H9 (cell line): Measurements from ENCODE around the gene SLC52A3. TPM values are rescaled to one million over a fixed set of nuclear protein-coding genes. Genes with fewer than 3 reads are reported as not detected.

Source experiments
- DNase-seq: peaks from one replicate; pipeline ENCODE4 v3.0.0-alpha.2; 2017
- H2AFZ ChIP-seq: one replicate; pipeline ENCODE4 v1.6.1; 2013; ENCODE audit warnings: mild to moderate bottlenecking, low read length, control low read depth, moderate library complexity
- H2AK5ac ChIP-seq: 2 replicates; pipeline ENCODE4 v1.6.1; 2013; ENCODE audit warnings: low read length, control low read depth, mixed read lengths; ENCODE audit not compliant: insufficient read length
- H2BK120ac ChIP-seq: one replicate; pipeline ENCODE4 v1.6.1; 2013; ENCODE audit warnings: low read depth, mild to moderate bottlenecking, low read length, control low read depth, inconsistent platforms; ENCODE audit not compliant: poor library complexity, severe bottlenecking
- H2BK12ac ChIP-seq: 2 replicates; pipeline ENCODE4 v1.6.1; 2013; ENCODE audit warnings: low read length, control low read depth, mixed read lengths, low read depth; ENCODE audit not compliant: insufficient read length
- H2BK15ac ChIP-seq: 2 replicates; pipeline ENCODE4 v1.6.1; 2013; ENCODE audit warnings: low read depth, low read length, control low read depth
- H2BK20ac ChIP-seq: one replicate; pipeline ENCODE4 v1.6.1; 2013; ENCODE audit warnings: low read depth, mild to moderate bottlenecking, low read length, control low read depth, inconsistent platforms; ENCODE audit not compliant: poor library complexity, severe bottlenecking
- H2BK5ac ChIP-seq: 2 replicates; pipeline ENCODE4 v1.6.1; 2013; ENCODE audit warnings: low read length, control low read depth, mixed read lengths; ENCODE audit not compliant: insufficient read length
- H3K14ac ChIP-seq: 2 replicates; pipeline ENCODE4 v1.6.1; 2013; ENCODE audit warnings: low read length, control low read depth; ENCODE audit not compliant: insufficient read depth
- H3K18ac ChIP-seq: 2 replicates; pipeline ENCODE4 v1.6.1; 2013; ENCODE audit warnings: low read depth, mild to moderate bottlenecking, mixed read lengths, low read length, control low read depth; ENCODE audit not compliant: insufficient read length
- H3K23ac ChIP-seq: 2 replicates; pipeline ENCODE4 v1.6.1; 2013; ENCODE audit warnings: low read length, control low read depth, mixed read lengths, low read depth; ENCODE audit not compliant: insufficient read length
- H3K23me2 ChIP-seq: 2 replicates; pipeline ENCODE4 v1.6.1; 2013; ENCODE audit warnings: low read depth, mild to moderate bottlenecking, mixed read lengths, low read length, control low read depth; ENCODE audit not compliant: insufficient read length, poor library complexity, severe bottlenecking
- H3K27ac ChIP-seq: 2 replicates; pipeline ENCODE4 v1.5.1; 2013; ENCODE audit warnings: low read length, control low read depth, mixed read lengths, low read depth; ENCODE audit not compliant: insufficient read length
- H3K27me3 ChIP-seq: 2 replicates; pipeline ENCODE4 v1.6.1; 2013; ENCODE audit warnings: low read length, control low read depth, inconsistent platforms; ENCODE audit not compliant: insufficient read depth
- H3K4ac ChIP-seq: 2 replicates; pipeline ENCODE4 v1.6.1; 2013; ENCODE audit warnings: low read depth, mild to moderate bottlenecking, control low read depth, inconsistent platforms, low read length, moderate library complexity
- H3K4me1 ChIP-seq: 2 replicates; pipeline ENCODE4 v1.6.1; 2013; ENCODE audit warnings: low read length, control low read depth, inconsistent platforms; ENCODE audit not compliant: insufficient read depth
- H3K4me2 ChIP-seq: 2 replicates; pipeline ENCODE4 v1.6.1; 2013; ENCODE audit warnings: low read length, control low read depth, mixed read lengths; ENCODE audit not compliant: insufficient read length, insufficient read depth
- H3K56ac ChIP-seq: 2 replicates; pipeline ENCODE4 v1.6.1; 2013; ENCODE audit warnings: low read depth, mild to moderate bottlenecking, mixed read lengths, low read length, control low read depth; ENCODE audit not compliant: insufficient read length
- H3K79me1 ChIP-seq: 2 replicates; pipeline ENCODE4 v1.6.1; 2013; ENCODE audit warnings: low read depth, mild to moderate bottlenecking, moderate library complexity, low read length, control low read depth, inconsistent platforms; ENCODE audit not compliant: insufficient read depth, poor library complexity, severe bottlenecking
- H3K79me2 ChIP-seq: 2 replicates; pipeline ENCODE4 v1.6.1; 2013; ENCODE audit warnings: low read length, control low read depth, inconsistent platforms; ENCODE audit not compliant: insufficient read depth
- H3K9ac ChIP-seq: 2 replicates; pipeline ENCODE4 v1.6.1; 2013; ENCODE audit warnings: low read length, control low read depth, mixed read lengths; ENCODE audit not compliant: insufficient read length; ENCODE audit errors: extremely low read depth
- H3K9me3 ChIP-seq: one replicate; pipeline ENCODE4 v1.6.1; 2013; ENCODE audit warnings: low read depth, low read length, inconsistent platforms; ENCODE audit not compliant: control insufficient read depth
- H3T11ph ChIP-seq: one replicate; pipeline ENCODE4 v1.6.1; 2013; ENCODE audit warnings: mild to moderate bottlenecking, low read length, control low read depth, inconsistent platforms
- H4K20me1 ChIP-seq: one replicate; pipeline ENCODE4 v1.6.1; 2013; ENCODE audit not compliant: control insufficient read depth, insufficient read length, insufficient read depth
- H4K5ac ChIP-seq: 2 replicates; pipeline ENCODE4 v1.6.1; 2013; ENCODE audit warnings: low read depth, mild to moderate bottlenecking, mixed read lengths, low read length, control low read depth; ENCODE audit not compliant: insufficient read length
- H4K8ac ChIP-seq: replicated peaks from 2 replicates; pipeline ENCODE4 v1.6.1; 2013; ENCODE audit warnings: low read length, control low read depth, mixed read lengths, low read depth; ENCODE audit not compliant: insufficient read length
- H4K91ac ChIP-seq: 2 replicates; pipeline ENCODE4 v1.6.1; 2013; ENCODE audit warnings: low read depth, mild to moderate bottlenecking, moderate library complexity, mixed read lengths, low read length, control low read depth; ENCODE audit not compliant: insufficient read length
- H3K27ac Mint-ChIP-seq, 3 experiments: 2 replicates in 2 of 3; 3 replicates in 1 of 3; pipeline ENCODE4 v1.8.0; 2020 to 2021; ENCODE audit warnings: mixed read lengths in 3 of 3, mild to moderate bottlenecking in 1 of 3, moderate library complexity in 1 of 3
- H3K27me3 Mint-ChIP-seq: 2 replicates; pipeline ENCODE4 v1.8.0; 2021; ENCODE audit warnings: low read depth, mild to moderate bottlenecking, moderate library complexity, mixed read lengths
- H3K36me3 Mint-ChIP-seq, 3 experiments: 2 replicates in 2 of 3; 3 replicates in 1 of 3; pipeline ENCODE4 v1.8.0; 2020 to 2021; ENCODE audit warnings: low read depth in 3 of 3, mixed read lengths in 3 of 3; ENCODE audit not compliant: insufficient read depth in 1 of 3
- H3K4me1 Mint-ChIP-seq, 2 experiments: 2 replicates each; pipeline ENCODE4 v1.8.0; 2020; ENCODE audit warnings: mixed read lengths in 2 of 2
- H3K4me3 Mint-ChIP-seq, 2 experiments: 2 replicates in 1 of 2; 3 replicates in 1 of 2; pipeline ENCODE4 v1.8.0; 2020 to 2021; ENCODE audit warnings: mild to moderate bottlenecking in 2 of 2, mixed read lengths in 2 of 2, moderate library complexity in 1 of 2
- H3K9me3 Mint-ChIP-seq, 2 experiments: 2 replicates in 1 of 2; 3 replicates in 1 of 2; pipeline ENCODE4 v1.8.0; 2020; ENCODE audit warnings: mild to moderate bottlenecking in 2 of 2, mixed read lengths in 2 of 2, moderate library complexity in 1 of 2
- WGBS: extraction: QIAGEN DNeasy Blood & Tissue Kit; methylation state at CpG from one replicate; pipeline ENCODE4 v1.1.7; 2013; ENCODE audit warnings: missing lambda C conversion rate, low lambda C conversion rate, mixed read lengths; ENCODE audit not compliant: insufficient read length; ENCODE audit errors: extremely low coverage; 5-methylcytosine and 5-hydroxymethylcytosine counted together
- total RNA-seq: library from RNA; stranded (reverse); gene quantifications from 2 replicates; pipeline ENCODE4 v1.2.1, GENCODE V29; 2021
- TF ChIP-seq, protein P1 (sequence below): fragments of 200-600 bp; sonication (generic); conservative IDR thresholded peaks from 3 replicates; pipeline ENCODE4 v1.8.0; 2021; ENCODE audit warnings: antibody characterized with exemption, mild to moderate bottlenecking

The SLC52A3 gene
- total RNA-seq, 1 experiment from 2014 or later: 3.3 TPM

DNA sequence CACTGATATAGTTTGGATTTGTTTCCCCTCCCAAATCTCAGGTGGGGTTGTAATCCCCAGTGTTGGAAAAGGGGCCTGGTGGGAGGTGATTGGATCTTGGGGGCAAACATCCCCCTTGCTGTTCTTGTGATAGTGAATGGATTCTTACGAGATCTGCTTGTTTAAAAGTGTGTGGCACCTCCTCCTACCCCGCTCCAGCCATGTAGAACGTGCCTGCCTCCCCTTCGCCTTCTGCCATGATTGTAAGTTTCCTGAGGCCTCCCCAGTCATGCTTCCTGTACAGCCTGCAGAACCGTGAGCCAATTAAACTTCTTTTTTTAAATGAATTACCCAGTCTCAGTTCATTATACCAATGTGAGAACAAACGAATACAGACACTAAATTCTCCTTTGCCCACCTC is 26.7 kb downstream of the SLC52A3 start:
- no peak overlapping the region for H2BK12ac ChIP-seq
- H3K9me3 Mint-ChIP-seq: peaks cover 22 to 28% of the 10 kb centered on the region in 2 experiments
- H3K36me3 Mint-ChIP-seq: peaks cover 3 to 16% (median 11%) of the 10 kb centered on the region in 3 experiments; a peak in 5 of 7 replicates
- H3K4me1 Mint-ChIP-seq: peaks cover 2 to 4% of the 10 kb centered on the region in 2 experiments; a peak in 3 of 4 replicates
- no peaks in the 10 kb centered on the region for H3K79me2 ChIP-seq
- H3K27ac Mint-ChIP-seq: no peak overlapping the region; a peak in 1 of 7 replicates
- H3K9ac ChIP-seq: no peak overlapping the region
- no peak overlapping the region for H2BK20ac ChIP-seq
- H3K14ac ChIP-seq: no peak overlapping the region
- H3K27me3 Mint-ChIP-seq: peaks cover 34% of the 10 kb centered on the region
- H3K9me3 ChIP-seq: peaks cover 12% of the 10 kb centered on the region
- H3K4me3 Mint-ChIP-seq: no peak overlapping the region
- H2BK5ac ChIP-seq: no peak overlapping the region
- H4K5ac ChIP-seq: no peak overlapping the region
- H3K27ac ChIP-seq: no peak overlapping the region
- H4K91ac ChIP-seq: no peak overlapping the region
- H3K18ac ChIP-seq: no peak overlapping the region
- H3K79me1 ChIP-seq: no peaks in the 10 kb centered on the region
- H3K4me1 ChIP-seq: no peaks in the 10 kb centered on the region
- H3K56ac ChIP-seq: no peak overlapping the region
- H3K4me2 ChIP-seq: no peak overlapping the region
- no peaks in the 10 kb centered on the region for H4K20me1 ChIP-seq
- H2AFZ ChIP-seq: no peak overlapping the region
- H3K23me2 ChIP-seq: no peaks in the 10 kb centered on the region
- no peak overlapping the region for H2BK120ac ChIP-seq
- no peak overlapping the region for H3K23ac ChIP-seq
- no CpG with 5 or more reads among the region's 6 CpGs for WGBS
- no peaks in the 10 kb centered on the region for H3K27me3 ChIP-seq
- no peak overlapping the region for H2BK15ac ChIP-seq
- DNase-seq: no peak
- TF ChIP-seq, protein P1, sequence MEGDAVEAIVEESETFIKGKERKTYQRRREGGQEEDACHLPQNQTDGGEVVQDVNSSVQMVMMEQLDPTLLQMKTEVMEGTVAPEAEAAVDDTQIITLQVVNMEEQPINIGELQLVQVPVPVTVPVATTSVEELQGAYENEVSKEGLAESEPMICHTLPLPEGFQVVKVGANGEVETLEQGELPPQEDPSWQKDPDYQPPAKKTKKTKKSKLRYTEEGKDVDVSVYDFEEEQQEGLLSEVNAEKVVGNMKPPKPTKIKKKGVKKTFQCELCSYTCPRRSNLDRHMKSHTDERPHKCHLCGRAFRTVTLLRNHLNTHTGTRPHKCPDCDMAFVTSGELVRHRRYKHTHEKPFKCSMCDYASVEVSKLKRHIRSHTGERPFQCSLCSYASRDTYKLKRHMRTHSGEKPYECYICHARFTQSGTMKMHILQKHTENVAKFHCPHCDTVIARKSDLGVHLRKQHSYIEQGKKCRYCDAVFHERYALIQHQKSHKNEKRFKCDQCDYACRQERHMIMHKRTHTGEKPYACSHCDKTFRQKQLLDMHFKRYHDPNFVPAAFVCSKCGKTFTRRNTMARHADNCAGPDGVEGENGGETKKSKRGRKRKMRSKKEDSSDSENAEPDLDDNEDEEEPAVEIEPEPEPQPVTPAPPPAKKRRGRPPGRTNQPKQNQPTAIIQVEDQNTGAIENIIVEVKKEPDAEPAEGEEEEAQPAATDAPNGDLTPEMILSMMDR: no peak
- no peak overlapping the region for H4K8ac ChIP-seq
- H3T11ph ChIP-seq: no peak overlapping the region
- no peak overlapping the region for H2AK5ac ChIP-seq
- H3K4ac ChIP-seq: no peak overlapping the region
